ENCODE measurements around the gene TPRA1.

- TF ChIP-seq CTCF (conservative IDR thresholded peaks at IDR 0.05 in 1 of 2, IDR thresholded peaks at IDR 0.05 in 1 of 2; ENCODE audit: extremely low read depth in 1 of 2, insufficient read depth in 1 of 2, low read depth in 1 of 2, low read length in 2 of 2) = no peak
- TF ChIP-seq EZH2 (IDR thresholded peaks at IDR 0.05; ENCODE audit: borderline replicate concordance, low read length) = no peak
Measured at GRCh38 chr3:127539366-127540060, 51.0 kb downstream of the TPRA1 start.

Data from mammary epithelial cell (primary cell).